Panc1 (cell line): ENCODE results near the gene KMO. TPM values are rescaled to one million over a fixed set of nuclear protein-coding genes. Genes with fewer than 3 reads are reported as not detected.

ENCODE experiments used
- ATAC-seq: fragments of 200-7000 bp; cut with Tn5 transposase; 2 replicates; pipeline ENCODE4 v1.9.1; 2020; ENCODE audit warnings: mild to moderate bottlenecking, moderate library complexity
- BruUV-seq: library from RNA; stranded (reverse); fragments of 400-500 nt; replicated peaks from 2 replicates; lab custom pipeline; 2021; lab: Mats Ljungman, UMichigan
- CTCF ChIA-PET: fragments of 300-600 bp; sonication (Branson Sonifier 250); formaldehyde crosslinking; loops from one replicate; lab custom pipeline; 2022; ENCODE audit warnings: antibody characterized with exemption; lab: Charles Lee
- POLR2A ChIA-PET: fragments of 300-600 bp; sonication (Branson Sonifier 250); formaldehyde crosslinking; loops from one replicate; lab custom pipeline; 2022; ENCODE audit warnings: antibody characterized with exemption; lab: Charles Lee
- DNase-seq: peaks from one replicate; pipeline ENCODE4 v3.0.0-alpha.2; 2010; ENCODE audit warnings: low read depth, low spot score
- H3K27ac ChIP-seq: 2 replicates; pipeline ENCODE4 v1.5.1; 2011; ENCODE audit warnings: mild to moderate bottlenecking, low read length, inconsistent platforms
- H3K27me3 ChIP-seq: fragments of 200-500 bp; sonication (Bioruptor generic); 2 replicates; pipeline ENCODE4 v1.6.0; 2014; ENCODE audit warnings: low read length, inconsistent platforms; ENCODE audit not compliant: control insufficient read depth, insufficient read depth
- H3K36me3 ChIP-seq: fragments of 200-500 bp; sonication (Bioruptor generic); 2 replicates; pipeline ENCODE4 v1.5.1; 2014; ENCODE audit warnings: inconsistent platforms, mild to moderate bottlenecking, low read length, moderate library complexity; ENCODE audit not compliant: control insufficient read depth, insufficient read depth
- H3K4me1 ChIP-seq: 2 replicates; pipeline ENCODE4 v1.5.1; 2011; ENCODE audit warnings: inconsistent platforms, mild to moderate bottlenecking, low read length, moderate library complexity; ENCODE audit not compliant: control insufficient read depth, insufficient read depth
- H3K4me3 ChIP-seq, 2 experiments: 2 replicates each; pipeline ENCODE4 v1.5.1; 2011 to 2012; ENCODE audit warnings: low read depth in 2 of 2, low read length in 2 of 2, mild to moderate bottlenecking in 2 of 2, inconsistent platforms in 1 of 2, moderate library complexity in 1 of 2
- H3K9me3 ChIP-seq: fragments of 200-500 bp; sonication (Bioruptor generic); 2 replicates; pipeline ENCODE4 v1.5.1; 2014; ENCODE audit warnings: low read depth, mild to moderate bottlenecking, inconsistent platforms, low read length, moderate library complexity; ENCODE audit not compliant: control insufficient read depth, insufficient read depth
- CTCF ChIP-seq: fragments of 450-650 bp; IDR thresholded peaks from 2 replicates; pipeline ENCODE4 v1.5.1; 2017; ENCODE audit warnings: mild to moderate bottlenecking
- POLR2AphosphoS5 ChIP-seq: IDR thresholded peaks from 2 replicates; pipeline ENCODE4 v1.6.1; 2012; ENCODE audit warnings: mild to moderate bottlenecking, low read depth, low read length, moderate library complexity
- REST ChIP-seq, 2 experiments: IDR thresholded peaks; 2 replicates each; pipeline ENCODE4 v1.6.1; 2011 to 2012; ENCODE audit warnings: low read depth in 2 of 2, control low read depth in 1 of 2, low read length in 1 of 2, mild to moderate bottlenecking in 1 of 2, moderate library complexity in 1 of 2; ENCODE audit not compliant: insufficient read depth in 1 of 2
- SIN3A ChIP-seq: IDR thresholded peaks from 2 replicates; pipeline ENCODE4 v1.6.1; 2012; ENCODE audit warnings: low read depth, mild to moderate bottlenecking, low read length, moderate library complexity, borderline replicate concordance; ENCODE audit not compliant: insufficient read depth
- TCF7L2 ChIP-seq: IDR thresholded peaks from 2 replicates; pipeline ENCODE4 v1.6.1; 2011; ENCODE audit warnings: mild to moderate bottlenecking, low read depth, low read length, inconsistent platforms
- in situ Hi-C: cut with HindIII; loops from 2 replicates; pipeline ENCODE4 v1.10.0; 2016; ENCODE audit warnings: low sequenced_read_pairs, low pct_unique_long_range_greater_than_20kb
- intact Hi-C: fragments of 100-400 bp; cut with micrococcal nuclease; formaldehyde crosslinking; loops from one replicate; pipeline ENCODE4 v1.10.0; 2022; ENCODE audit not compliant: unreplicated experiment
- total RNA-seq: library from RNA; stranded (reverse); gene quantifications from one replicate; pipeline ENCODE4 v1.2.1, GENCODE V29; 2021; ENCODE audit not compliant: unreplicated experiment

The KMO gene
- total RNA-seq, 1 experiment from 2014 or later: 1.8 TPM

GRCh38 chr1:241631674-241632073 lies 99.5 kb downstream of the KMO start:
- H3K36me3 ChIP-seq: peaks cover 5% of the 10 kb centered on the region; the same call in 1 of the 2 replicates
- POLR2A ChIA-PET: no interaction called here
- no peaks in the 10 kb centered on the region for H3K27me3 ChIP-seq
- intact Hi-C loops: no loop called here
- BruUV-seq: no TSS peak
- DNase-seq (no peak), ATAC-seq (no peak)
- H3K27ac ChIP-seq: no peak overlapping the region
- TF ChIP-seq CTCF (no peak), SIN3A (no peak), POLR2AphosphoS5 (no peak), TCF7L2 (no peak), REST (IDR thresholded peaks at IDR 0.05; ENCODE audit: insufficient read depth in 1 of 2, low read depth in 2 of 2, low read length in 1 of 2) (no peak)
- CTCF ChIA-PET: no interaction called here
- peaks cover 8% of the 10 kb centered on the region; the same call in 1 of the 2 replicates for H3K4me1 ChIP-seq
- no peaks in the 10 kb centered on the region for H3K9me3 ChIP-seq
- no peak overlapping the region for H3K4me3 ChIP-seq
- in situ Hi-C loops: no loop called here

- Histone ChIP-seq H3K27ac (no peak overlapping the region), H3K4me3 (no peak overlapping the region), H3K4me1 (peaks cover 2% of the 10 kb centered on the region; the same call in 1 of the 2 replicates), H3K36me3 (peaks cover 5% of the 10 kb centered on the region), H3K27me3 (no peaks in the 10 kb centered on the region), H3K9me3 (no peaks in the 10 kb centered on the region)
- CTCF ChIA-PET: interaction anchor here (0.6 kb wide), 1 partner anchor 189 kb away, joined by 3 read pairs; no protein-coding TSS in a partner anchor
- no peak for DNase-seq
- POLR2A ChIA-PET: no interaction called here
- in situ Hi-C loops: no loop called here
- no peak for TF ChIP-seq TCF7L2
- no peak for TF ChIP-seq REST (IDR thresholded peaks at IDR 0.05; ENCODE audit: insufficient read depth in 1 of 2, low read depth in 2 of 2, low read length in 1 of 2)
- TF ChIP-seq POLR2AphosphoS5: no peak
- no peak for TF ChIP-seq SIN3A
- TF ChIP-seq CTCF: no peak
- no TSS peak for BruUV-seq
- ATAC-seq: no peak
- intact Hi-C loops: no loop called here
Observed at GRCh38 chr1:241632987-241633386, 100.8 kb downstream of the KMO start.
